HepG2 (cell line): ENCODE data around the gene ZNFX1. TPM values are rescaled to one million over a fixed set of nuclear protein-coding genes. Genes with fewer than 3 reads are reported as not detected.

ENCODE experiments used
- ATAC-seq: fragments of 200-7000 bp; cut with Tn5 transposase; 3 replicates; pipeline ENCODE4 v1.9.1; 2020; ENCODE audit warnings: mild to moderate bottlenecking, moderate library complexity
- BruUV-seq: library from RNA; stranded (reverse); fragments of 400-500 nt; replicated peaks from 2 replicates; lab custom pipeline; 2021; lab: Mats Ljungman, UMichigan
- CTCF ChIA-PET: fragments of 300-600 bp; formaldehyde crosslinking; extraction: SDS; loops from one replicate; lab custom pipeline; 2021; ENCODE audit warnings: low total read pairs, inconsistent platforms, low intra/inter-chr PET ratio; lab: Yijun Ruan, JAX
- POLR2A ChIA-PET: fragments of 350-600 bp; sonication (Branson Sonifier 250); formaldehyde crosslinking; loops from one replicate; lab custom pipeline; 2020; ENCODE audit warnings: antibody characterized with exemption, inconsistent platforms; lab: Yijun Ruan, JAX
- DNase-seq: peaks from one replicate; pipeline ENCODE4 v3.0.0-alpha.2; 2015; ENCODE audit warnings: low spot score
- FAIRE-seq: peaks from 3 replicates; lab custom pipeline; 2011; peaks lifted over from hg19 to GRCh38; lab: Jason Lieb, UNC
- H2AFZ ChIP-seq: one replicate; pipeline ENCODE4 v1.6.1; 2011; ENCODE audit warnings: low read length, inconsistent platforms
- H3K27ac ChIP-seq: fragments of 300-600 bp; 3 replicates; pipeline ENCODE4 v1.8.0; 2011; ENCODE audit warnings: mixed run types, mild to moderate bottlenecking, mixed read lengths, low read length, inconsistent platforms; ENCODE audit not compliant: insufficient read depth; ENCODE audit errors: extremely low read length
- H3K27me3 ChIP-seq, 2 experiments: fragments of 200-600 bp in 1 of 2; 2 replicates in 1 of 2; 3 replicates in 1 of 2; pipeline versions ENCODE4 v1.6.0 to v1.8.0; 2011; ENCODE audit warnings: low read length in 2 of 2, mild to moderate bottlenecking in 2 of 2, moderate library complexity in 2 of 2, inconsistent platforms in 1 of 2; ENCODE audit not compliant: insufficient read depth in 2 of 2, control insufficient read depth in 1 of 2
- H3K36me3 ChIP-seq, 2 experiments: fragments of 200-600 bp in 1 of 2; replicated peaks in 1 of 2; 2 replicates in 1 of 2; 3 replicates in 1 of 2; pipeline versions ENCODE4 v1.5.1 to v1.8.0; 2011; ENCODE audit warnings: low read length in 2 of 2, inconsistent platforms in 1 of 2; ENCODE audit not compliant: insufficient read depth in 2 of 2, control insufficient read depth in 1 of 2
- H3K4me1 ChIP-seq: 2 replicates; pipeline ENCODE4 v1.5.1; 2012; ENCODE audit warnings: low read length, inconsistent platforms; ENCODE audit not compliant: insufficient read depth
- H3K4me2 ChIP-seq: 2 replicates; pipeline ENCODE4 v1.6.0; 2011; ENCODE audit warnings: low read depth, low read length, inconsistent platforms
- H3K4me3 ChIP-seq, 3 experiments: fragments of 200-600 bp in 1 of 3; sonication (generic), shearing (Covaris generic) in 1 of 3; replicated peaks in 1 of 3; 2 replicates each; pipeline ENCODE4 v1.5.1; 2011 to 2016; ENCODE audit warnings: low read length in 3 of 3, inconsistent platforms in 2 of 3, low read depth in 2 of 3, mild to moderate bottlenecking in 2 of 3, control low read depth in 1 of 3, mixed read lengths in 1 of 3; ENCODE audit not compliant: insufficient read depth in 1 of 3
- H3K79me2 ChIP-seq: one replicate; pipeline ENCODE4 v1.6.1; 2011; ENCODE audit warnings: low read length, inconsistent platforms; ENCODE audit not compliant: insufficient read depth
- H3K9ac ChIP-seq: 2 replicates; pipeline ENCODE4 v1.6.0; 2011; ENCODE audit warnings: mild to moderate bottlenecking, low read depth, low read length, inconsistent platforms; ENCODE audit not compliant: insufficient read depth
- H3K9me3 ChIP-seq: 2 replicates; pipeline ENCODE4 v1.5.1; 2012; ENCODE audit warnings: mild to moderate bottlenecking, low read length
- H4K20me1 ChIP-seq: 2 replicates; pipeline ENCODE4 v1.6.0; 2011; ENCODE audit warnings: inconsistent platforms, mild to moderate bottlenecking, low read length, moderate library complexity; ENCODE audit not compliant: insufficient read depth
- CSRNP1 ChIP-seq: sonication (generic); formaldehyde crosslinking; IDR thresholded peaks from 2 replicates; pipeline ENCODE4 v1.8.1; 2023; ENCODE audit warnings: mild to moderate bottlenecking, missing genetic modification reagents
- HDAC1 ChIP-seq: sonication (generic); formaldehyde crosslinking; IDR thresholded peaks from 2 replicates; pipeline ENCODE4 v1.5.1; 2020; ENCODE audit warnings: mild to moderate bottlenecking, missing genetic modification reagents
- HOXA9 ChIP-seq: sonication (generic); formaldehyde crosslinking; IDR thresholded peaks from 2 replicates; pipeline ENCODE4 v1.8.1; 2022; ENCODE audit warnings: missing genetic modification reagents, mild to moderate bottlenecking, moderate library complexity, borderline replicate concordance
- IRX3 ChIP-seq: sonication (generic); formaldehyde crosslinking; IDR thresholded peaks from 2 replicates; pipeline ENCODE4 v1.8.1; 2023; ENCODE audit warnings: mild to moderate bottlenecking, low read depth, missing genetic modification reagents, borderline replicate concordance
- KDM5B ChIP-seq: sonication (generic); formaldehyde crosslinking; IDR thresholded peaks from 2 replicates; pipeline ENCODE4 v1.4.0; 2020; ENCODE audit warnings: missing genetic modification reagents, mild to moderate bottlenecking, borderline replicate concordance
- SP4 ChIP-seq: sonication (generic); formaldehyde crosslinking; IDR thresholded peaks from 2 replicates; pipeline ENCODE4 v1.8.1; 2023; ENCODE audit warnings: mild to moderate bottlenecking, missing genetic modification reagents
- YY1 ChIP-seq: IDR thresholded peaks from 2 replicates; pipeline ENCODE4 v1.6.1; 2011; ENCODE audit warnings: low read length, low read depth, moderate library complexity, mild to moderate bottlenecking; ENCODE audit not compliant: insufficient read depth, insufficient replicate concordance
- ZBTB7A ChIP-seq: sonication (generic); formaldehyde crosslinking; IDR thresholded peaks from 2 replicates; pipeline ENCODE4 v1.8.0; 2022; ENCODE audit warnings: mild to moderate bottlenecking, missing genetic modification reagents
- ZFP36 ChIP-seq: fragments of 150-350 bp; IDR thresholded peaks from 2 replicates; pipeline ENCODE4 v1.6.1; 2018; ENCODE audit warnings: borderline replicate concordance, low read length, low read depth; ENCODE audit not compliant: partially characterized antibody
- ZNF597 ChIP-seq: sonication (generic); formaldehyde crosslinking; IDR thresholded peaks from 2 replicates; pipeline ENCODE4 v1.5.0; 2020; ENCODE audit warnings: missing genetic modification reagents
- ZNF792 ChIP-seq: IDR thresholded peaks from 2 replicates; pipeline ENCODE4 v1.6.1; 2016
- ZNF878 ChIP-seq: sonication (generic); formaldehyde crosslinking; IDR thresholded peaks from 2 replicates; pipeline ENCODE4 v1.8.1; 2023; ENCODE audit warnings: mild to moderate bottlenecking, missing genetic modification reagents, moderate library complexity
- WGBS: methylation state at CpG from one replicate; pipeline ENCODE4 v1.1.6; 2017; ENCODE audit warnings: low lambda C conversion rate; 5-methylcytosine and 5-hydroxymethylcytosine counted together
- in situ Hi-C: cut with HindIII; loops from 2 replicates; pipeline ENCODE4 v1.10.0; 2017; ENCODE audit warnings: low pct_unique_long_range_greater_than_20kb; ENCODE audit not compliant: extremely low pct_ligation_motif_present
- intact Hi-C: fragments of 100-400 bp; cut with micrococcal nuclease; formaldehyde crosslinking; loops from one replicate; pipeline ENCODE4 v1.10.0; 2022; ENCODE audit not compliant: unreplicated experiment
- polyA plus RNA-seq, 8 experiments: library from polyadenylated mRNA; depleted of rRNA in 3 of 8; stranded (reverse) in 7 of 8; unstranded in 1 of 8; fragments of >200 nt; fragmentation: Illumina TruSeq in 4 of 8; extraction: Trizol in 4 of 8; gene quantifications; 2 replicates each; pipeline versions ENCODE4 v1.2.1 to v1.2.3, GENCODE V29; 2011 to 2016; ENCODE audit warnings: low read depth in 4 of 8, missing spikeins in 1 of 8, mixed read lengths in 1 of 8; ENCODE audit not compliant: insufficient read depth in 1 of 8
- total RNA-seq, 5 experiments: library from RNA; depleted of rRNA; stranded (reverse); fragments of >200 nt; fragmentation: Illumina TruSeq; extraction: Trizol; gene quantifications; 2 replicates each; pipeline ENCODE4 v1.2.3, GENCODE V29; 2016; ENCODE audit warnings: low read depth in 1 of 5

The ZNFX1 gene
- total and polyA plus RNA-seq, 2 of the 13 experiments (the other 11 are each of a cell fraction or from before 2014, with no cell fraction given) = 2.9 to 11.1 TPM

GRCh38 chr20:49303065-49303552, 25.3 kb upstream of the ZNFX1 start:
- peaks cover 19% of the 10 kb centered on the region for H3K4me1 ChIP-seq
- H4K20me1 ChIP-seq = no peaks in the 10 kb centered on the region
- DNase-seq = no peak
- no peaks in the 10 kb centered on the region; a peak in 1 of 5 replicates for H3K27me3 ChIP-seq
- H3K9me3 ChIP-seq = no peaks in the 10 kb centered on the region
- no peak overlapping the region for H3K27ac ChIP-seq
- no peak overlapping the region for H2AFZ ChIP-seq
- H3K36me3 ChIP-seq = no peaks in the 10 kb centered on the region
- ChIA-PET POLR2A (interaction anchor here (1.5 to 1.7 kb wide), 2 partner anchors 16 to 21 kb away, joined by 3 to 6 read pairs; no protein-coding TSS in a partner anchor), CTCF (no interaction called here)
- H3K4me3 ChIP-seq = no peak overlapping the region
- no TSS peak for BruUV-seq
- WGBS = 42% methylated on average over 3 of the region's 3 CpGs
- intact Hi-C loops = no loop called here
- no peak for TF ChIP-seq HDAC1 (CRISPR knock-in tag)
- TF ChIP-seq SP4 (CRISPR knock-in tag) = no peak
- TF ChIP-seq CSRNP1 (CRISPR knock-in tag) = no peak
- no peak for TF ChIP-seq ZFP36
- TF ChIP-seq ZNF878 (CRISPR knock-in tag) = no peak
- no peak for TF ChIP-seq ZNF597 (CRISPR knock-in tag)
- no peak for TF ChIP-seq YY1
- no peak for TF ChIP-seq HOXA9 (CRISPR knock-in tag)
- TF ChIP-seq KDM5B (CRISPR knock-in tag) = no peak
- no peak for TF ChIP-seq ZBTB7A (CRISPR knock-in tag)
- TF ChIP-seq ZNF792 (CRISPR knock-in tag) = no peak
- TF ChIP-seq IRX3 (CRISPR knock-in tag) = no peak
- no peak overlapping the region for H3K4me2 ChIP-seq
- no peaks in the 10 kb centered on the region for H3K79me2 ChIP-seq
- no peak for FAIRE-seq
- no peak for ATAC-seq
- in situ Hi-C loops = no loop called here
- H3K9ac ChIP-seq = no peak overlapping the region
